Hepatocyte (in vitro differentiated cells): ENCODE measurements around the gene HSPA14. TPM values are rescaled to one million over a fixed set of nuclear protein-coding genes. Genes with fewer than 3 reads are reported as not detected.

Source experiments
- DNase-seq: peaks from one replicate; pipeline ENCODE4 v3.0.0-alpha.2; 2016; ENCODE audit warnings: low spot score
- H2AFZ ChIP-seq: fragments of 200-600 bp; sonication (generic); 2 replicates; pipeline ENCODE4 v1.6.0; 2016; ENCODE audit warnings: antibody characterized with exemption, mild to moderate bottlenecking
- H3K27ac ChIP-seq: fragments of 200-600 bp; sonication (generic); 2 replicates; pipeline ENCODE4 v1.5.1; 2016; ENCODE audit warnings: mild to moderate bottlenecking
- H3K27me3 ChIP-seq: fragments of 200-600 bp; sonication (generic); 2 replicates; pipeline ENCODE4 v1.6.1; 2016
- H3K36me3 ChIP-seq: fragments of 200-600 bp; sonication (generic); replicated peaks from 2 replicates; pipeline ENCODE4 v1.5.1; 2016; ENCODE audit warnings: low read depth; ENCODE audit not compliant: insufficient read depth
- H3K4me1 ChIP-seq: fragments of 200-600 bp; sonication (generic); 2 replicates; pipeline ENCODE4 v1.5.1; 2016; ENCODE audit warnings: mild to moderate bottlenecking, moderate library complexity; ENCODE audit not compliant: insufficient read depth
- H3K4me2 ChIP-seq: fragments of 200-600 bp; sonication (generic); 2 replicates; pipeline ENCODE4 v1.6.0; 2016
- H3K4me3 ChIP-seq: fragments of 200-600 bp; sonication (generic); 2 replicates; pipeline ENCODE4 v1.5.1; 2016; ENCODE audit warnings: mild to moderate bottlenecking
- H3K79me2 ChIP-seq: fragments of 200-600 bp; sonication (generic); 2 replicates; pipeline ENCODE4 v1.6.0; 2017; ENCODE audit warnings: mild to moderate bottlenecking
- H3K9me2 ChIP-seq: fragments of 200-600 bp; sonication (generic); replicated peaks from 2 replicates; pipeline ENCODE4 v1.6.0; 2017; ENCODE audit warnings: mild to moderate bottlenecking; ENCODE audit not compliant: insufficient read depth
- H3K9me3 ChIP-seq: fragments of 200-600 bp; sonication (generic); 2 replicates; pipeline ENCODE4 v1.5.1; 2016; ENCODE audit warnings: low read depth, mild to moderate bottlenecking
- H4K20me1 ChIP-seq: fragments of 200-600 bp; sonication (generic); 2 replicates; pipeline ENCODE4 v1.6.0; 2016; ENCODE audit warnings: mild to moderate bottlenecking; ENCODE audit not compliant: insufficient read depth, poor library complexity, severe bottlenecking
- EZH2 ChIP-seq: fragments of 200-600 bp; sonication (generic); IDR thresholded peaks from 2 replicates; pipeline ENCODE4 v1.6.1; 2016; ENCODE audit warnings: antibody characterized with exemption, mild to moderate bottlenecking, borderline replicate concordance
- EZH2phosphoT487 ChIP-seq: fragments of 200-600 bp; sonication (generic); IDR thresholded peaks from one replicate; pipeline ENCODE4 v1.6.1; 2018; ENCODE audit warnings: antibody characterized with exemption, mild to moderate bottlenecking, low read depth, moderate library complexity; ENCODE audit not compliant: unreplicated experiment, severe bottlenecking
- WGBS: methylation state at CpG from one replicate; pipeline ENCODE4 v1.1.6; 2016; ENCODE audit warnings: low lambda C conversion rate; ENCODE audit errors: missing lambda C conversion rate; 5-methylcytosine and 5-hydroxymethylcytosine counted together
- polyA plus RNA-seq: library from polyadenylated mRNA; unstranded; fragments of >200 nt; fragmentation: Nextera tagmentation; extraction: Ambion mirVana; gene quantifications from 2 replicates; pipeline ENCODE4 v1.2.1, GENCODE V29; 2016
- total RNA-seq: library from RNA; depleted of rRNA; stranded (reverse); fragments of >200 nt; gene quantifications from 2 replicates; pipeline ENCODE4 v1.2.3, GENCODE V29; 2014
- TF ChIP-seq, protein P1 (sequence below): fragments of 200-600 bp; sonication (generic); IDR thresholded peaks from 2 replicates; pipeline ENCODE4 v1.5.1; 2016; ENCODE audit warnings: antibody characterized with exemption, mild to moderate bottlenecking; ENCODE audit not compliant: poor library complexity

HSPA14 gene
- total and polyA plus RNA-seq, 2 experiments from 2014 or later: 9.9 to 20.2 TPM

DNA sequence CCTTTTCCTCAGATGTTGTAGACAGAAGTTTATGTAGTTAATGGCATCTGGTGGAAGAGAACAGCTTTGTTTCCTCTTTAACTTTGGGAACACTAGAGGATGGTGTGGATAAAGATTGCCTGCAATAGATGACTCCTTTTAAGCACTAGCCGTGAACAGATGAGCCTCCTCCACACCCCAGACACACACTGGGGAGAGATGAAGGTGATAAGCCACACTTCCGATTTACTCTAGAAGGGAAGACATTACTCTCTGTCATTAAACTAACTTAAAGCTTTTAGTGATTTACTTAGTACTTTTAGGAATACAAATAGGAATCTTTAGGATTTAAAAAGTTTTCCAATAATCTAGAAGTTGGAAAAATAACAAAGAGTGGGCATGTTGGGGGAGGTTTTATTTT, 6.8 kb downstream of the HSPA14 start:
- Histone ChIP-seq H3K9me3 (no peaks in the 10 kb centered on the region), H3K4me2 (no peak overlapping the region), H3K36me3 (no peaks in the 10 kb centered on the region), H3K27ac (no peak overlapping the region), H3K4me3 (no peak overlapping the region), H4K20me1 (no peaks in the 10 kb centered on the region), H3K9me2 (no peaks in the 10 kb centered on the region), H3K79me2 (peaks cover 14% of the 10 kb centered on the region), H3K4me1 (no peaks in the 10 kb centered on the region), H3K27me3 (no peaks in the 10 kb centered on the region), H2AFZ (no peak overlapping the region)
- DNase-seq: no peak
- 82% methylated on average over 2 of the region's 2 CpGs for whole genome bisulfite sequencing
- TF ChIP-seq, protein P1, sequence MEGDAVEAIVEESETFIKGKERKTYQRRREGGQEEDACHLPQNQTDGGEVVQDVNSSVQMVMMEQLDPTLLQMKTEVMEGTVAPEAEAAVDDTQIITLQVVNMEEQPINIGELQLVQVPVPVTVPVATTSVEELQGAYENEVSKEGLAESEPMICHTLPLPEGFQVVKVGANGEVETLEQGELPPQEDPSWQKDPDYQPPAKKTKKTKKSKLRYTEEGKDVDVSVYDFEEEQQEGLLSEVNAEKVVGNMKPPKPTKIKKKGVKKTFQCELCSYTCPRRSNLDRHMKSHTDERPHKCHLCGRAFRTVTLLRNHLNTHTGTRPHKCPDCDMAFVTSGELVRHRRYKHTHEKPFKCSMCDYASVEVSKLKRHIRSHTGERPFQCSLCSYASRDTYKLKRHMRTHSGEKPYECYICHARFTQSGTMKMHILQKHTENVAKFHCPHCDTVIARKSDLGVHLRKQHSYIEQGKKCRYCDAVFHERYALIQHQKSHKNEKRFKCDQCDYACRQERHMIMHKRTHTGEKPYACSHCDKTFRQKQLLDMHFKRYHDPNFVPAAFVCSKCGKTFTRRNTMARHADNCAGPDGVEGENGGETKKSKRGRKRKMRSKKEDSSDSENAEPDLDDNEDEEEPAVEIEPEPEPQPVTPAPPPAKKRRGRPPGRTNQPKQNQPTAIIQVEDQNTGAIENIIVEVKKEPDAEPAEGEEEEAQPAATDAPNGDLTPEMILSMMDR: no peak
- TF ChIP-seq EZH2: no peak
- TF ChIP-seq EZH2phosphoT487: no peak

DNA sequence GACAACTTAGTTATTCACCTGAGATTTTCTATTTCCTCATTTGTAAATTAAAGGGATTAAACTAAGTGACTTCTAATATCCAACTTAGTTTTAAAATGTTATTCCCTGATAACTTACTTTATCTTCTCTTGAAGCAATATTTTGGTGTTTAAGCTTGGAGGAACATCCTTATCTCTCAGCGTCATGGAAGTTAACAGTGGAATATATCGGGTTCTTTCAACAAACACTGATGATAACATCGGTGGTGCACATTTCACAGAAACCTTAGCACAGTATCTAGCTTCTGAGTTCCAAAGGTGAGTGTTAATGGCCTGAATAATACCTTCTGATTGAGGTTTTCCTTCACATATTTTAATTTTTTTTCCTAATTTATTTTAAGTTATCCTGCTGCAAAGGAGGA, 14.1 kb downstream of the HSPA14 start:
- Histone ChIP-seq H4K20me1 (no peaks in the 10 kb centered on the region), H3K4me3 (no peak overlapping the region), H2AFZ (no peak overlapping the region), H3K4me2 (no peak overlapping the region), H3K79me2 (no peaks in the 10 kb centered on the region), H3K9me3 (no peaks in the 10 kb centered on the region), H3K4me1 (no peaks in the 10 kb centered on the region), H3K27ac (peak overlapping the region; percentile 1), H3K9me2 (no peaks in the 10 kb centered on the region), H3K27me3 (no peaks in the 10 kb centered on the region), H3K36me3 (no peaks in the 10 kb centered on the region)
- WGBS: 63% methylated on average over 3 of the region's 3 CpGs
- DNase-seq: no peak
- TF ChIP-seq, protein P1: no peak
- TF ChIP-seq EZH2phosphoT487 (no peak), EZH2 (no peak)

DNA sequence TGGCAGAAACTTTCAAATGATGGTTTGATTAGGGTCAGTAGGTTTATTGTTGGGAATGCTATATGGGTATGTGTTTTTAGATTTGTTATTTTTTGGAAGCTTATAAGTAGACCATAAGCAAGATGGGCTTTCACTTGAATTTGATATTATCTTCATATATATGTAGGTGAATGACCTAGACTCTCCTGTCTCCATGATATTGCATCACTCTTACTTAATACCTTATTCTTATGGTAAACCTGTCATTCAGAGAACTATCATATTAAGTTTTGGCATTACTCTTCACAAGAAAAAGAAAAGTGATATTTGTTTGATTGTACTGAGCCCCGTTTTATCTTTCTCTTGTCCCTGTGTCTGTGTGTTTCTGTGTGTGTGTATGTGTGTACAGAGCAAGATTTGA, 17.3 kb downstream of the HSPA14 start:
- WGBS: 93% methylated on average over 1 of the region's 1 CpG
- H3K27ac ChIP-seq: no peak overlapping the region
- H3K9me2 ChIP-seq: no peaks in the 10 kb centered on the region
- peaks cover 4% of the 10 kb centered on the region for H3K4me1 ChIP-seq
- H3K9me3 ChIP-seq: no peaks in the 10 kb centered on the region
- no peaks in the 10 kb centered on the region for H3K79me2 ChIP-seq
- H3K36me3 ChIP-seq: no peaks in the 10 kb centered on the region
- DNase-seq: no peak
- no peaks in the 10 kb centered on the region for H4K20me1 ChIP-seq
- no peak overlapping the region for H3K4me3 ChIP-seq
- TF ChIP-seq EZH2: no peak
- no peak for TF ChIP-seq EZH2phosphoT487
- TF ChIP-seq, protein P1: no peak
- no peak overlapping the region for H3K4me2 ChIP-seq
- no peak overlapping the region for H2AFZ ChIP-seq
- no peaks in the 10 kb centered on the region for H3K27me3 ChIP-seq
